ENCODE results near the gene ATR. TPM values are rescaled to one million over a fixed set of nuclear protein-coding genes. Genes with fewer than 3 reads are reported as not detected.

The ATR gene
- total RNA-seq, 1 experiment from 2014 or later, result 24.7 TPM

DNA sequence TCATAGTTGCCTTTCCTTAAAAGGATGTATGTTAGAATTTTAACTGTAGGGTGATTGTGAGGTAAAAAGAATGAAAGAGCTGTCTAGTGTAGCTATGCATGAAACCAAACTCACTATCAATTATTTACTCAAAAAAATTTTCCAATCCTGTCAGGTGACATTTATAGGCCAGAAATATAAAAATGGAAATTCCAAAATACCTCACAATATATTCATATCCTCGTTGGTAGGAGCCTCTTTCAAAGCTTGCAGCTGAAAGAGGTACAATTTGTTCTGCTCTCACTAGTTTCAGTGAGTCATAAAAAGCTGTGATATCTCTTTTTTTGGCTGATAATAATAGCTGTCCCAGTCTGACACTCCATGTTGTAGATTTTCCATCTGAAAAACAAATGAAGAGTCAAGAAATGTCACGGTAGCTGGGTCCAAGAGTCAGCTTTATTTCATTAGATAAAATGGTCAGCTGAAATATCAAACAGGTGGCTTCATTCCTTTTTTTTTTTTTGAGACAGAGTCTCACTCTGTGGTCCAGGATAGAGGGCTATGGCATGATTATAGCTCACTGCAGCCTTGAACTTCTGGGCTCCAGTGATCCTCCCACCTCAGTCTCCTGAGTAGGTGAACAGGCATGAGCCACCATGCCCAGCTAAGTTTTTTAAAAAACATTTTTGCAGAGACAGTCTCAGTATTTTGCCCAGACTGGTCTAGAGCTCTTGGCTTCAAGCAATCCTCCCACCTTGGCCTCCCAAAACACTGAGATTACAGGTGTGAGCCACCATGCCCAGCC, 79.9 kb downstream of the ATR start:
- H3K27me3 ChIP-seq (ENCODE audit: insufficient read depth, low read length), result no peaks in the 10 kb centered on the region
- ATAC-seq, result no peak
- H3K9ac ChIP-seq (ENCODE audit: low read length), result no peak overlapping the region
- no peak overlapping the region for H3K27ac ChIP-seq (ENCODE audit: low read depth, low read length)
- H3K79me2 ChIP-seq (ENCODE audit: insufficient read depth, low read length), result no peaks in the 10 kb centered on the region
- no peak overlapping the region for H2AFZ ChIP-seq (ENCODE audit: low read depth, low read length, poor library complexity, severe bottlenecking)
- POLR2A ChIA-PET, result no interaction called here
- no peaks in the 10 kb centered on the region for H4K20me1 ChIP-seq (ENCODE audit: insufficient read depth)
- DNase-seq (ENCODE audit: low read depth, low spot score), result no peak
- RAD21 ChIA-PET (ENCODE audit: low non-redundant PET in 1 of 2, low total read pairs in 2 of 2, uncharacterized antibody in 2 of 2, unreplicated experiment in 2 of 2), result no interaction called here
- no peaks in the 10 kb centered on the region for H3K9me3 ChIP-seq (ENCODE audit: control insufficient read depth in 1 of 2, insufficient read depth in 1 of 2, low read depth in 1 of 2, low read length in 2 of 2)
- H3K36me3 ChIP-seq (ENCODE audit: control insufficient read depth in 1 of 2, insufficient read depth in 2 of 2, low read length in 2 of 2), result peaks cover 6 to 8% of the 10 kb centered on the region in 2 experiments; a peak in 2 of 4 replicates
- peaks cover 7 to 17% of the 10 kb centered on the region in 2 experiments for H3K4me1 ChIP-seq (ENCODE audit: control insufficient read depth in 1 of 2, insufficient read depth in 2 of 2, low read length in 2 of 2)
- intact Hi-C loops (cut with micrococcal nuclease), result no loop called here
- no peak overlapping the region for H3K4me3 ChIP-seq (replicated peaks in 1 of 2; ENCODE audit: low read depth in 1 of 2, low read length in 2 of 2)
- CTCF ChIA-PET, result no interaction called here
- H3K4me2 ChIP-seq (ENCODE audit: low read length), result no peak overlapping the region
- no TSS peak for BruUV-seq (replicated peaks)
- TF ChIP-seq, protein P1, sequence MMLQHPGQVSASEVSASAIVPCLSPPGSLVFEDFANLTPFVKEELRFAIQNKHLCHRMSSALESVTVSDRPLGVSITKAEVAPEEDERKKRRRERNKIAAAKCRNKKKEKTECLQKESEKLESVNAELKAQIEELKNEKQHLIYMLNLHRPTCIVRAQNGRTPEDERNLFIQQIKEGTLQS (IDR thresholded peaks at IDR 0.05), result no peak
- TF ChIP-seq SRF (IDR thresholded peaks at IDR 0.05; ENCODE audit: low read depth), result no peak
- TF ChIP-seq POLR2AphosphoS5 (IDR thresholded peaks at IDR 0.05; ENCODE audit: low read depth, low read length), result no peak
- no peak for TF ChIP-seq TCF7L2 (IDR thresholded peaks at IDR 0.05; ENCODE audit: borderline replicate concordance, extremely low read depth, insufficient read depth, insufficient read length)
- no peak for TF ChIP-seq ELF1 (IDR thresholded peaks at IDR 0.05; ENCODE audit: borderline replicate concordance, low read depth)
- TF ChIP-seq CEBPB (IDR thresholded peaks at IDR 0.05; ENCODE audit: low read depth), result no peak
- TF ChIP-seq, protein P2, sequence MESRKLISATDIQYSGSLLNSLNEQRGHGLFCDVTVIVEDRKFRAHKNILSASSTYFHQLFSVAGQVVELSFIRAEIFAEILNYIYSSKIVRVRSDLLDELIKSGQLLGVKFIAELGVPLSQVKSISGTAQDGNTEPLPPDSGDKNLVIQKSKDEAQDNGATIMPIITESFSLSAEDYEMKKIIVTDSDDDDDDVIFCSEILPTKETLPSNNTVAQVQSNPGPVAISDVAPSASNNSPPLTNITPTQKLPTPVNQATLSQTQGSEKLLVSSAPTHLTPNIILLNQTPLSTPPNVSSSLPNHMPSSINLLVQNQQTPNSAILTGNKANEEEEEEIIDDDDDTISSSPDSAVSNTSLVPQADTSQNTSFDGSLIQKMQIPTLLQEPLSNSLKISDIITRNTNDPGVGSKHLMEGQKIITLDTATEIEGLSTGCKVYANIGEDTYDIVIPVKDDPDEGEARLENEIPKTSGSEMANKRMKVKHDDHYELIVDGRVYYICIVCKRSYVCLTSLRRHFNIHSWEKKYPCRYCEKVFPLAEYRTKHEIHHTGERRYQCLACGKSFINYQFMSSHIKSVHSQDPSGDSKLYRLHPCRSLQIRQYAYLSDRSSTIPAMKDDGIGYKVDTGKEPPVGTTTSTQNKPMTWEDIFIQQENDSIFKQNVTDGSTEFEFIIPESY (IDR thresholded peaks at IDR 0.05; ENCODE audit: extremely low read depth, insufficient replicate concordance, low read length), result no peak
- TF ChIP-seq EGR1 (IDR thresholded peaks at IDR 0.05; ENCODE audit: low read depth), result no peak
- no peak for TF ChIP-seq SP1 (IDR thresholded peaks at IDR 0.05; ENCODE audit: low read depth)
- TF ChIP-seq RAD21 (IDR thresholded peaks at IDR 0.05; ENCODE audit: low read depth), result no peak
- TF ChIP-seq, protein P3, sequence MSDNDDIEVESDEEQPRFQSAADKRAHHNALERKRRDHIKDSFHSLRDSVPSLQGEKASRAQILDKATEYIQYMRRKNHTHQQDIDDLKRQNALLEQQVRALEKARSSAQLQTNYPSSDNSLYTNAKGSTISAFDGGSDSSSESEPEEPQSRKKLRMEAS (IDR thresholded peaks at IDR 0.05), result no peak
- TF ChIP-seq, protein P4, sequence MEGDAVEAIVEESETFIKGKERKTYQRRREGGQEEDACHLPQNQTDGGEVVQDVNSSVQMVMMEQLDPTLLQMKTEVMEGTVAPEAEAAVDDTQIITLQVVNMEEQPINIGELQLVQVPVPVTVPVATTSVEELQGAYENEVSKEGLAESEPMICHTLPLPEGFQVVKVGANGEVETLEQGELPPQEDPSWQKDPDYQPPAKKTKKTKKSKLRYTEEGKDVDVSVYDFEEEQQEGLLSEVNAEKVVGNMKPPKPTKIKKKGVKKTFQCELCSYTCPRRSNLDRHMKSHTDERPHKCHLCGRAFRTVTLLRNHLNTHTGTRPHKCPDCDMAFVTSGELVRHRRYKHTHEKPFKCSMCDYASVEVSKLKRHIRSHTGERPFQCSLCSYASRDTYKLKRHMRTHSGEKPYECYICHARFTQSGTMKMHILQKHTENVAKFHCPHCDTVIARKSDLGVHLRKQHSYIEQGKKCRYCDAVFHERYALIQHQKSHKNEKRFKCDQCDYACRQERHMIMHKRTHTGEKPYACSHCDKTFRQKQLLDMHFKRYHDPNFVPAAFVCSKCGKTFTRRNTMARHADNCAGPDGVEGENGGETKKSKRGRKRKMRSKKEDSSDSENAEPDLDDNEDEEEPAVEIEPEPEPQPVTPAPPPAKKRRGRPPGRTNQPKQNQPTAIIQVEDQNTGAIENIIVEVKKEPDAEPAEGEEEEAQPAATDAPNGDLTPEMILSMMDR (IDR thresholded peaks at IDR 0.05 in 2 of 3, conservative IDR thresholded peaks at IDR 0.05 in 1 of 3; ENCODE audit: borderline replicate concordance in 1 of 3, insufficient read depth in 1 of 3, low read depth in 2 of 3, low read length in 2 of 3), result no peak
- TF ChIP-seq, protein P5, sequence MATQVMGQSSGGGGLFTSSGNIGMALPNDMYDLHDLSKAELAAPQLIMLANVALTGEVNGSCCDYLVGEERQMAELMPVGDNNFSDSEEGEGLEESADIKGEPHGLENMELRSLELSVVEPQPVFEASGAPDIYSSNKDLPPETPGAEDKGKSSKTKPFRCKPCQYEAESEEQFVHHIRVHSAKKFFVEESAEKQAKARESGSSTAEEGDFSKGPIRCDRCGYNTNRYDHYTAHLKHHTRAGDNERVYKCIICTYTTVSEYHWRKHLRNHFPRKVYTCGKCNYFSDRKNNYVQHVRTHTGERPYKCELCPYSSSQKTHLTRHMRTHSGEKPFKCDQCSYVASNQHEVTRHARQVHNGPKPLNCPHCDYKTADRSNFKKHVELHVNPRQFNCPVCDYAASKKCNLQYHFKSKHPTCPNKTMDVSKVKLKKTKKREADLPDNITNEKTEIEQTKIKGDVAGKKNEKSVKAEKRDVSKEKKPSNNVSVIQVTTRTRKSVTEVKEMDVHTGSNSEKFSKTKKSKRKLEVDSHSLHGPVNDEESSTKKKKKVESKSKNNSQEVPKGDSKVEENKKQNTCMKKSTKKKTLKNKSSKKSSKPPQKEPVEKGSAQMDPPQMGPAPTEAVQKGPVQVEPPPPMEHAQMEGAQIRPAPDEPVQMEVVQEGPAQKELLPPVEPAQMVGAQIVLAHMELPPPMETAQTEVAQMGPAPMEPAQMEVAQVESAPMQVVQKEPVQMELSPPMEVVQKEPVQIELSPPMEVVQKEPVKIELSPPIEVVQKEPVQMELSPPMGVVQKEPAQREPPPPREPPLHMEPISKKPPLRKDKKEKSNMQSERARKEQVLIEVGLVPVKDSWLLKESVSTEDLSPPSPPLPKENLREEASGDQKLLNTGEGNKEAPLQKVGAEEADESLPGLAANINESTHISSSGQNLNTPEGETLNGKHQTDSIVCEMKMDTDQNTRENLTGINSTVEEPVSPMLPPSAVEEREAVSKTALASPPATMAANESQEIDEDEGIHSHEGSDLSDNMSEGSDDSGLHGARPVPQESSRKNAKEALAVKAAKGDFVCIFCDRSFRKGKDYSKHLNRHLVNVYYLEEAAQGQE (IDR thresholded peaks at IDR 0.05; ENCODE audit: low read depth), result no peak
- no peak for TF ChIP-seq EZH2phosphoT487 (IDR thresholded peaks at IDR 0.05; ENCODE audit: borderline replicate concordance)
- no peak for TF ChIP-seq YY1 (IDR thresholded peaks at IDR 0.05; ENCODE audit: extremely low read depth, insufficient replicate concordance, low read depth, low read length)
- no peak for TF ChIP-seq ZNF274 (IDR thresholded peaks at IDR 0.05; ENCODE audit: low read depth, low read length)
- no peak for TF ChIP-seq SIN3A (IDR thresholded peaks at IDR 0.05; ENCODE audit: low read depth)
- TF ChIP-seq JUND (IDR thresholded peaks at IDR 0.05), result no peak
- H3K9me2 ChIP-seq (ENCODE audit: insufficient read depth), result no peaks in the 10 kb centered on the region

Measured in HCT116 (cell line).